GM21576 (cell line): Measurements from ENCODE around the gene TDRD3.

Source experiments
- ATAC-seq: cut with Tn5 transposase; IDR thresholded peaks from one replicate; pipeline ENCODE4 v1.9.1; 2021; ENCODE audit warnings: mild to moderate bottlenecking, moderate library complexity; ENCODE audit not compliant: unreplicated experiment

TDRD3 gene

DNA sequence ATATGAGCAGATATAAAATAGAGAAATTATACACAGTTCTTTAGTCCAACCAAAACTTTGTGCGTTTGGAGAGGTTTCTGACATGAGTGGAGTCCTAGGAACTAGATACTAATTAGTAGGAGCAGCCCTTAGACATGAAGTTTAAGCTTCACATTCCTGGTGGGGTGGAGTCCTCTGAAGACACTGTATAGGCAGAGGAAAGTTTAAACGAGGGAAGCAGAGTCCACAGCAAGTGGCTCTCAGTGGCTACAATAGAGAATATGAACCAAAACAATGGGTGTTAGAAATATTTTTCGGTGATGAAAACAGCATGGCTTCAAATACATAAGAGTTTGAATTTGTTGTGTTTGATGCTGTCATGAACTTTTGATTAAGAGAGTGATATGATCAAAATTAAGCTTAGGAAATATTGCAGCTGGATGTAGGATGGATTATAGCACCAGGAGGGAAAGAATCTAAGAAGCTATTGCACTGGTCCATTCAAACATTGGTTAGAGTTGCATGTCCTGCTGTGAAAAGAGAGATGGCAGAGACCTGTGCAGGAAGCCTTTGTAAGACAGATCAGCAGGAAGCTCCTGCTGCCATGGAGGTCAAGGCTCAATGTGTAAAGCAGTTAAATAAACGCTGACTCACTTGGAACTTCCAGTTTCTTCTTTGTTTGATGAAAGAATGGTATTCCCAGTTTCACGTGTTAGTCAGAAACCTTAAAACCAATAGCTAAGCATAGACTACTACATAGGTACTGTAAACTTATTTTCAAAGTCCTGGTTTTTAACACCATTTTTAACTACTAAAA lies 175.2 kb downstream of the TDRD3 start:
- ATAC-seq: no peak

DNA sequence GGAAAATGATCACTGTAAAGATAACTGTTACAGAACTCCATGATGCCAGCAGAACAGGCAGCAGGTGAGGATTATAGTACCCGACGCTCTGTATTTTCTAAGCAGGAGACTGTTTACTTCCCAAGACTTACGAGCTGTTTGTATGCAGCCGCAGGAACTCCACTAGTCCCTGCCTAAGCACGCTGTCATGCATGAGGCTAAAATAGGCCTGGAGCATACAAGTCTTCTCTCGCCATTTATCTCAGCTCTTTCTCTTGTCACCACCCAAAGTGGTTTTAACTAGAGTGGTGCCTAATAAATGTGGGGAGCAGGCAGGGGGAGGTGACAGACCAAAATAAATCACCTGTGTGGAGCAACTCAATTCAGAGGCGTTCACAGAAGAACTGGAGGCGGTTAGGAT lies 175.8 kb downstream of the TDRD3 start:
- ATAC-seq: no peak

DNA sequence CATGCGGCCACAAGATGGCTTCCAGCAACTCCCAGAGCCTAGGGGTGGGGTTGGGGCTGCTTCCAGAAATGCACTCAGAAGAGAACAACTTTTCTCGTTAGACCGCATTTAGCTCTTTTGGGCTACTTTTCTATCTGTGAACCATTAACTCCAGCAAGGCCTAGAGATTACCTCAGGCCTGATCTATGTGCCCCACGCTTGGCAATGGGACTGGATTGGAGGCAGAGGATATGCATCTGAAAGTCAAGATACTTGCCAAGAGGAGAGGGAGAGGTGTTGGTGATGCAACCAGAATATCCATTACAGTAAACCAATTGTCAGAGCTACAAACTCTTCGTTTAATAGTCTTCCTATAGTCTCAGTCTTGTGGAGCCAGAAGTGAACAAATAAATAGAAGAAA lies 177.7 kb downstream of the TDRD3 start:
- no peak for ATAC-seq

DNA sequence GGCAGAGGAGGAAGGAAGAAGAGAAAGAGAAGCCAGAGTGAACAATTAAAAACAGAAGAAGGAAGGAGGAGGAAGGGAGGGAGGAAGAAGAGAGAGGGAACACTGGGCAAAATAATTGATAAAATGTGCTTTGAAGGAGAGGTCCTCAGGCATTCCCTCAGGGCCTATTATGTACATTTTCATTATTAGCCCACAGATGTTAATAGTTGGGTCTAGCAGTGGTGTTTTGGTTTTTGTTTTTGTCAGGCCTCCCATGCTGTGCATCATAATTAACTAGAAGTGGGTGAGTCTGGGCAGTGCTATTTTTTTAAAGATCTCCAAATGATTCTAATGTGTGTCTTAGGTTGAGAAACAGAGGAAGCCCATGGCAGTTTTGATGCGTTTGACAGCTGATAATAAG lies 178.1 kb downstream of the TDRD3 start:
- no peak for ATAC-seq

DNA sequence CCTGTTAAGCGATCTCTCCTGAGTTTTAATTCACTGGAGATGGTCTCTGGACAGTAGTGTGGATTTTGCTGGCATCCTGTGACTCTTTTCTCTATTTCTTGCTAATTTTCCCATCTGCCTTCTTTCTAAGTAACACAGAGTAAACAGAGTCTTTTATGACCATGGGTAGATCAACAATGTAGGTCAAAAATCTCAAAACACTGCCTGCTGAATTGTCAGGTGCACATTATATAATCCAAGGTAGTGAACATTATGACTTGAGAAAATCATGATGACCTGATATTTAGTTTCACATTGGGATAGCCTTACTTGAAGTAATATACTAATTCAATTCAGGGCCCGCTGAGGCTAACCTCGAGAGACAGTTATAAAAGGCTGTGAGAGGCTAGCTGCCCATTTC lies 180.7 kb downstream of the TDRD3 start:
- ATAC-seq: no peak

DNA sequence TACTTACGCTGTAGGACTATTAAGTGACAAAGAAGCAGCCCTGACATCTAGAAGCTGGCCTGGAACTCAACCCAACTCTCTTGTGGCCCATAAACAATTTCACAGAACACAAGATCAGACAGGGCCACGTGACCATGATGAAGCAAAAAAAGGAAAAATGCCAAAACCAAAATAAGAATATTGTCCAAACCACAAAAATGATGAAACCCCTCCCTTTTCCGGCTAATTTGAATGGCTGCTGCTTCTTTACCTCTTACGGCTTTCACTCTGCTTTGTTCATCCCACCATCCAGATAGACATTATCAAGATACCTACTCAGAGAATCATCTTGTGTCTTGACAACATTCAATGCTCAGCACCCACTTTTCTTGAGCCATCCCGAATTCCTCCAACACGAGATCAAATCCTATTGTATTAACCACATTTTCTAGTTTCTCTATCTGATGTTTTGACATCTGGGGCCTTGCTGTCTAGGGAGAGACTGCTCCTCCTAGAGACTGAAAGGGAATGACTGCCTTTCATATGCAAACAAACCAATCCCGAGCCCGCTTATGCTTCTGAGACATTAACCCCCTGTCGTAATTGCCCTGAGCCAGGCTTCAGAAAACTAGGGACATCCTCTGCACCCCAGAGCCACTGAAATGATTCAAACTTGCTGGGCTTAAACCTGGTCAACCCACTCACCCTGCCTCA lies 186.3 kb downstream of the TDRD3 start:
- ATAC-seq: no peak

DNA sequence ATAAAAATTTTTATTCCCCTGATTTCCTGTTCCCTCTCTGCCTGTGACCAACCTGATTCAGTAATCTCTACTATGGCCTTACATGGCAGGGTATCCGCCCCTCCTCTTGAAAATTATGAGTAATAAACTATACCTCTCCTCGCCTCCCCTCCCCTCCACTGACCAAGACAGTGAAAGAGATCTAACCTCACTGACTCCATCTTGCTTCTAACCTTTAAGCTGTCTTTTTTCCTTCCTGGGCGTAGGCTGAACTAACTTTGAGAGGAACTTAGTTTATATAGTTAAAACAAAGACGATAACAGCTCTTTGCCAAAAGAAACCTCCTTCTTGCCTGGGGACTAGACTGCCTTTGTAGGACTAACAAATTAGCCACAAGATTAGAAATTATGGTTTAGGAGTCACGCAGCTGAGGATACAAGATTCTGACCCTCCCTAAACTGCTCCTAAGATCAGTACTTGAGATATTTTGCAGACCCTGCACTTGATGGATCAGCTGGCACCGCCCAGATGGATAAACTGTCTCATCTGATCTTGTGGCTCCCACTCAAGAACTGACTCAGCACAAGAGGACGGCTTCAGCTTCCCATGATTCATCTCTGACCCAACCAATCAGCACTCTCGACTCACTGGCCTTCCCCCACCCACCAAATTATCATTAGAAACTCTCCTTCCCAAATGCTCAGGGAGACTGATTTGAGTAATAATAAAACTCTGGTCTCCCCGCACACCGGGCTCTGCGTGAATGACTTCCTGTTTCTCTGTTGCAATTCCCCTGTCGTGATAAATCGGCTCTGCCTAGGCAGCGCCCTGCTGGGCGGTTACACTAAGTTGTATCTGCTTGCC lies 187.1 kb downstream of the TDRD3 start:
- ATAC-seq: no peak

DNA sequence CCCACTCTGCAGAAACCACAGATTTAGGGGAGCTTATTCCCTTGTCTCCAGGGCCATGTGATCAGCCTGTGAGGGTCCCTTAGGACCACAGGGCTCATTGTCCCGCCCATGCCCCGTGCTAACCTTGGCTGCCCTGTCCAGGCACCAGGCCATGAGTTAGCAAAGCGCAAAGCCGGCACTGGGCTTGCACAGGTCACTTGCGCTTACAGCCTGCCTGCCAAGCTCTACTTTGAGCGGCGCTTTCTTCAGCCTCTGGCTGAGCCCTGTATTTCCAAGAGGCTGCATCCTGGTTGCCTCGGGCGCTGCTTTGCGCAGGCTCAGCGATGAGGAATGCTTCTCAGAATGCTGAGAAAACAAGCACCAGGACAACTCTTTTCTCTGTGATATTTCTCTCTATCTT lies 188.0 kb downstream of the TDRD3 start:
- no peak for ATAC-seq

DNA sequence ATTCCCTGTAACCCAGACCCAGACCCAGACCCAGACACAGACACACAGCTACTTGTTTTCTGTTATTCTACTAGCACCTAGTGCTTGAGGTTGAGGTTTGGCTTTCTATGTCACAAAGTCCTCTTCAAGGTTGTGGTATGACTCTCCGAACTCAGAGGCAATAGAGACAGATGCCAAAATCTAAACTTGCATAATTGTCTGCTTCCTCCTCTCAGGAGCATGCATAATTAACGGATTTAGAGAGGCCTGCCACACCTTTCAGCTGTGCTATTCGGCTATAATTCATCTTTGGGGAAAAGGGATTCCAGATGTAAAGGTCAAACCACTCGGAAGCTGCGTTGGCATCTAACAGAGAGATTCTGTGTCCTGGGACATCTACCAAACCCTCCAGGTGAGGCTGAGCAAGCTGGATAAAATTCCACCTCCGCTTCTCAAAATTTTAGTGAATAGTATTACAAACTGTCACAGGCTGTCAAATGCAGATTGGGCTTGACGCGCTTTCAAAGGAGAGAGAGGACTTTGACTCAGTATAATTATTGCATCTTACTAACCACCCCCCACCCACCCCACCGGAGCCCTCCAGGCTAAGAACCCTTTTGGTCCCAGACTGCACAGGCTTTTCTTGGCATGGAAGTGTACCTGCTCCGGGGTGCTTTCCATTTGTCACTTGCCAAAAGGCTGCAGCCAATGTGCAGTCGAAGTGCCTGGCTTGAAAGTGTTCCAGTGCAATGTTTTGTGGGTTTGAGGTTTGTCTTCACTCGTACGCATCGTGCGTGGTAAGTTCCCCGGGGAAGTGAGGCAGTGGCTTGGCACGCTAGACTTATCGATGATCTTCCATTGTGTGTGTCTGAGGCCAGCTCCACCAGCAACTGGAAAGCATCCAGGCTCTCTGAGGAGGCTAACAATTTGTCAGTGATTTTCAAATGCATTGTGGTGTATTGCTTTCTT lies 194.1 kb downstream of the TDRD3 start:
- ATAC-seq: no peak

DNA sequence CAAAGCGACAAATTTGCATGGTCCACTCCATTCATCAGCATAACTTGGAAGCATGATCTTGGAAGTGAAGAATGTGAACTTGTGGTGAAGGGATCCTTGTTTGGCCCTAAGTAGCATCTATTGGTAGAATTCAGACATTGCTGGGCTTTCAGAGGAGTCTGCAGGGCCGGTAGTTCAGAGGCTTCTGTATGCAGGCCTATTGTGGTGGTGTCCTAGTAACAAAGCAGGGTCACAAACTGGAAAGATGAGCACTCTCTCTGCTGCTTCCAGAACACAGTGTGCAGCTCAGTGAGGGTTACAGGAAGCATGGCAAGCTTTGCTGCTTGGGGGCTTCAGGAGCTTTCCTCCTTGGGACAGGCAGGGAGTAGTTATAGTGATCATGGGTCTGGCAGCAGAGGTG lies 206.0 kb downstream of the TDRD3 start:
- ATAC-seq: no peak

DNA sequence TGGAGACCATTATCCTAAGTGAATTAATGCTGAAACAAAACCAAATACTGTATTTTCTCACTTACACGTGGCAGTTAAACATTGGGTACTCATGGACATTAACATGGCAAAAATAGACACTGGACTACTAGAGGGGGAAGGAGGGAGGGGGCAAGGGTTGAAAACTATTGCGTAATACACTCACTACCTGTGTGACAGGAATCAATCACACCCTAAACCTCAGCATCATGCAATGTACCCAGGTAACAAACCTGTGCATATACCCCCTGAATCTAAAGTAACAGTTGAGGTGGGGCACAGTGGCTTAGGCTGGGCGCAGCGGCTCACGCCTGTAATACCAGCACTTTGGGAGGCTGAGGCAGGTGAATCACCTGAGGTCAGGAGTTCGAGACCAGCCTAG lies 207.0 kb downstream of the TDRD3 start:
- no peak for ATAC-seq

DNA sequence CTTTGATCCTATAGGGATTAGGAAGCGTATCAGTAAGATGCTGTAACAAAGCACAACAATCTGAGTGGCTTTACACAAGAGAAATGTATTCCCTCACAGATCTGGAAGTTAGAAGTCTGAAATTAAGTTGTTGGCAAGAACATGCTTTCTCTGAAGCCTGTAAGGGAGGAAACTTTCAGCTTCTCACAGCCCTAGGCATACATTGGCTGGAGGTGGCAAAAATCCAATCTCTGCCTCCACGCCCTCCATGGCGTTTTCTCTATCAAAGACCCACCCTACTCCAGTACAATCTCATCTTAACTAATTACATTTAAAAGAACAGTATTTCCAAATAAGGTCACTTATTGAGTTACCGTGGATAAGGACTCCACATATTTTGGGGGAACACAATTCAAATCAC lies 211.9 kb downstream of the TDRD3 start:
- no peak for ATAC-seq

DNA sequence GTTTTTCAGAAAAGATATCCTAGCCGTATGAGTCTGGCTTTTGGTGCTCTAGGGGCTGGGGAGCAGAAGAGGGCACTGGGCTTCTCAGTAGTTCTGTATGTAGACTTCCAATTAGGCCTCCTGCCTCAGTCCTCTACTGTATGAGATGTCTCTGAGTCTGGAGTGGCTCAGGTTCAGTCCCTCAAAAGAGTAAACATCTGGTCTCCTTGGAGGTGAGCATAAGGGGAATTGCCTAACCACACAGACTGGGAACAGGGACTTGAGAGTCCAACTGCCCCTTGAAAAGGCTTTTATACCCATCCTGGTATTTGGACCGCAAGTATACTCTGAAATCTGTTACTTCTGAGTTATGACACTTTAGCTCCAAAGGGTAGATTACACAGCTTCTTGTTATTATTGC lies 214.5 kb downstream of the TDRD3 start:
- no peak for ATAC-seq

DNA sequence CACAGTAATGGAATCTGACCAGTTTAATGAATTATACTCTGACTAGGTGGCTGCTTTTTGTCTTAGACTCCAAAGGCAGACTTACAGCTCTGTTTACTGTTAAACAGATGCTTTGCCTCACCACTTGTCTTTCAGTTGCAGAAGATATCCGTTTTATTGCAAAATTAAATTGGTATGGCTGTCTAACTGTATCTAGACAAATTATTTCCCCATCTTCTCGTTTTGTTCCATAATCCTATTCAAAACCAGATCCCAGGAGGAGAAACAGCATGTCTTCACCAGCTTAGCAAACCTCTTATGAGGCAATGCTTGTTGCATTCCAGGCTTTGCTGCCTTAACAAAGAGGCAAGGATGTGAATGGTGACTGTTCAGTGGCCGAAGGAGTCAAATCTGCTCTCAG lies 215.6 kb downstream of the TDRD3 start:
- no peak for ATAC-seq

DNA sequence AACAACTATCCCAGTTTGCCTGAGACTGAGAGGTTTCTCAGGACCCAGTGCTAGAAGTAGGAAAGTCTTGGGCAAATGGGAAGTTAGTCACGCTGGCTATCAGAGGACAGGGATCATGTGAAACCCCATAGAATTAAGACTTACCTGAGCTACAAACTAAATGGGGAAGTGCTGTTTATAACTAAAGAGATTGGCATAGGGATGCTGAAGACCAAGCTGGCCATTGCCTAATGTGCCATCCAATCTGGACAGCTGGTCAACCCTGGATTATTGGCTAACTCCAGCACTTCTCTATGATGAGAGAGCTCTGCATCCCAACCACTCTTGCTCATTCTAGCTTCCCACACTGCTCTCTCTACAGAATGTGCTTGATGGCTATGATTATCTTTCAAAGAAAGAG lies 216.1 kb downstream of the TDRD3 start:
- ATAC-seq: no peak

DNA sequence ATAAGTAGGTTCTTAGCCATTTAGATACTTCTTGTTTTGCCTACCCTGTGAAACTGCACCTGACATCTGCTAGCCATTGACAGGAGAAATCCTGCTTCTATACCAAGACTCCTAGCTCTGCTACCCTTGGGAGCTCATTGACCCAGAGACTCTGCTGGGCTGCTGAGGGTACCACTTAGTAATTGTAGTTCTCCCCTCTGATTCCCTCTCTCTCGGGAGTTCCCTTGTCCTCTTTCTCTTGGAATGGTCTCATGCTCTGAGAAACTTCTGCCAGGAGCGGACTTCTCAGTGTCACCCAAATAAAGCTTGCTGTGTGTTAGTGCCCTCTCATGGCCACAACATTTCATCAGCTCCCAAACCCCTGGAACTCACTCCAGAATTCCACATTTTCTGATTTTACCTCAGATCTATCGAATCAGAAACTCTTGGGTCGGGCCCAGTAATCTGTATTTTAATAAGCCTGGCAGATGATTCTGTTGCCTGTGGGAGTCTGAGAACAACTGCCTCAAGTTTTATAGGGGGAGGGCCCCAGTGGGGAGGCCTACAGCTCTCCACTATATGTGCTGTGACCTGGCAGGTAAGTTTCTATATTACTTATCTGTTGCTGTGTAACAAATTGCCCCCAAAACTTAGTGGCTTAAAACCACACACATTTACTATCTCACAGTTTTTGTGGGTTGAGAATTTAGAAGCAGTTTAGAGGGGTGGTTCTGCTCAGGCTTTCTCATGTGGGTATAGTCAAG lies 221.1 kb downstream of the TDRD3 start:
- no peak for ATAC-seq

DNA sequence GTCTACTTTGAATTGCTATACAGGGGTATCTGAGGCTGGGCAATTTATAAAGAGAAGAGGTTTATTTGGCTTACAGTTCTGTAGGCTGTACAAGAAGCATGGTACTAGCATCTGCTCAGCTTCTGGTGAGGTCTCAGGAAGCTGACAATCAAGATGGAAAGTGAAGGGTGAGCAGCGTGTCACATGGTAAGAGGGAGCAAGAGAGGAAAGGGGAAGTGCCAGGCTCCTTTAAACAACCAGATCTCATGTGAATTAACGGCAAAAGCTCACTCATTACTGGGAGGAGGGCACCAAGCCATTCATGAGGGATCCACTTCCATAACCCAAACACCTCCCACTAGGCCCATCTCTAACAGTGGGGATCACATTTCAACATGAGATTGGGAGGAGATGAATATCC lies 222.4 kb downstream of the TDRD3 start:
- ATAC-seq: no peak

DNA sequence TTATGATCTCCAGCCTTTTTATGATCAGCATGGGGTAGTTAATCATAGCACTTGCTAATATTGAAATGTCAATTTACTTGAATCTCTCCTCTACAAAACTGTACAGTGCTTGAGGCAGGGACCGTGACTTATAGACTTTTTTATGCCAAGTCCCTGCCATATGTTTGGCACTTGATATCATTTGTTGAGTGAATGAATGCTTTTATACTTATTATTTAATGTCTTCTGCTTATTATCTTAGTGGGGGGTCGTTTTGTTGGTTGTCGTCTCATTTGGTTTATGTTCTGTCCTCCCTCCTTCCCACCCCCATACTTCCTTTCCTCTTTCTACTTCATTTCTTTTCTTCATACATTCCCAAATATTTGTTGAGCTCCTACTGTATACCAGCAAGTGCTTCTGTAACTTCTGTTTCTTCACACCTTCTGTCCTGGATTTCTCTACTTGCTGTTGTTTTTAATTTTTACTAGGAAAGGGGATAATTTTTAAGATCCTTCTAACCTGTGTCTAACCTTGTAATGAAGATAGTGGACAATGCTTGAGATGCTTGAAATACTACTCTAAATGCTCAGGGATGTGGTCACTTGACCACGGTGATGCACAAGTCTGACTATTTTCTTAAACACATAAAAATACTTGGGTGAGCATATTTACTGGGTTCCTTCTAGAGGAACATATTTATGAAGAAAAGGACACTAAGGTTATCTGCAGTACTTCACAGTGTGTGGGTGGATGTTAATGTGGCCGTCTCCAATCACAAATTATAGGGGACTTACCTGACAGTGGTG lies 223.8 kb downstream of the TDRD3 start:
- no peak for ATAC-seq

DNA sequence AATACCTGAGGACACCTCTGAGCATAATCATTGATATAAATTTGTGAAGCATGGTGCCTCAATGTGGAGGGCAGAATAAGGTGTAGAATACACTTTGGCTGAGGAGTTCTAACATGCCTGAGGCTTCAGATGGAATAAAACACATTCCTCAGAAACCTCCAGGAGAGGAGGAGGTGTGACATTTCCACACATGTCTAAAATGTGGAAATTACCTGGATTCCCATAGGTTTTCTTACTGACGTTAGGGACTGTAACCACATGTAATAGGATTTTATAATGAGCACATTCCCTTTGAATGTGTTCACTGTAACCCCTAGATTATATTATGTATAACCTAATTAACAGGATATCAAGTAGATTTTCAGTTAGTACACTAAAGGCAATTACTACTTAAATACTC lies 226.1 kb downstream of the TDRD3 start:
- ATAC-seq: no peak
